ENCODE results near the gene SNORC. TPM values are rescaled to one million over a fixed set of nuclear protein-coding genes. Genes with fewer than 3 reads are reported as not detected.
A peak's percentile ranks its signal among the peaks of the same experiment; 100 is the strongest.

SNORC gene
- total RNA-seq, 3 donors from 2014 or later (not counting 1 experiment from before 2014, with no cell fraction given) = 0.47 to 1.0 (median 0.98) TPM

DNA sequence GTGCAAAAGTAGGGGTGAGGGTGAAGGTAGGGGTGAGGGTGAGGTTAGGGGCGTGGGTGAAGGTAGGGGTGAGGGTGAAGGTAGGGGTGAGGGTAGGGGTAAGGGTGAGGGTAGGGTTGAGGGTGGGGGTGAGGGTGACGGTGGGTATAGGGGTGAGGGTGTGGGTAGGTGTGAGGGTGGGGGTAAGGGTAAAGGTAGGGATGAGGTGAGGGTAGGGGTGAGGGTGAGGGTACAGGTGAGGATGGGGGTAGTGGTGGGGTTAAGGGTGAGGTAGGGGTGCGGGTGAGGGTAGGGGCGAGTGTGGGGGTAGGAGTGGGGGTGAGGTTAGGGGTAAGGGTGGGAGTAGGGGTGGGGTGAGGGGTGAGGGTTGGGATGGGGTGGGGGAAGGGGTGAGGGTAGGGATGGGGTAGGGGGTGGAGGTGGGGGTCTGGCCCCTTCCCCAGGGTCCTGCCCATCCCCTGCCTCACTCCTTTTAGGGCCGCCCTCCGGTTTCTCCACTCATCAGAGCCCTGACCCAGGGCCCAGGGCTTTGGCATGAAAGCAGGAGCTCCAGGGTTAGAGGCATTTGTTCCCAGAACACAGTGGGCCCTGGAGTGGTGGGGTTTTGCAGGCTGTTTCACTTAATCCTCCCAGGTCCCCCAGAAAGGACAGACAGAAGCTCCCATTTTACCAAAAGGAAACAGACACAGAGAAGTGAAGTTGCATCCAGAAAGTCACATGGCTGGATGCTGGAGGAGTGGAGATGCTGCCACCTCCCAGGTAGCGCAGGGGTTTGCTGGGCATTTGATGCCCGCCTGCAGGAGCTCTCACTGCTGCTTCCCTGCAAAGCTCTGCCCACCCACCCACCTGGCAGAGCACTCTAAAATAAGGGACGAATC is 26.9 kb downstream of the SNORC start:
- intact Hi-C loops (cut with micrococcal nuclease) = no loop called here
- ATAC-seq (no peak), DNase-seq (no peak)
- peaks cover 0 to 2% of the 10 kb centered on the region in 2 donors for H3K27me3 Mint-ChIP-seq (ENCODE audit: low read depth in 2 of 2)
- 86% methylated on average over 5 of the region's 9 CpGs for WGBS (ENCODE audit: insufficient coverage)
- no peak overlapping the region for H3K27ac Mint-ChIP-seq
- TF ChIP-seq, protein P1, sequence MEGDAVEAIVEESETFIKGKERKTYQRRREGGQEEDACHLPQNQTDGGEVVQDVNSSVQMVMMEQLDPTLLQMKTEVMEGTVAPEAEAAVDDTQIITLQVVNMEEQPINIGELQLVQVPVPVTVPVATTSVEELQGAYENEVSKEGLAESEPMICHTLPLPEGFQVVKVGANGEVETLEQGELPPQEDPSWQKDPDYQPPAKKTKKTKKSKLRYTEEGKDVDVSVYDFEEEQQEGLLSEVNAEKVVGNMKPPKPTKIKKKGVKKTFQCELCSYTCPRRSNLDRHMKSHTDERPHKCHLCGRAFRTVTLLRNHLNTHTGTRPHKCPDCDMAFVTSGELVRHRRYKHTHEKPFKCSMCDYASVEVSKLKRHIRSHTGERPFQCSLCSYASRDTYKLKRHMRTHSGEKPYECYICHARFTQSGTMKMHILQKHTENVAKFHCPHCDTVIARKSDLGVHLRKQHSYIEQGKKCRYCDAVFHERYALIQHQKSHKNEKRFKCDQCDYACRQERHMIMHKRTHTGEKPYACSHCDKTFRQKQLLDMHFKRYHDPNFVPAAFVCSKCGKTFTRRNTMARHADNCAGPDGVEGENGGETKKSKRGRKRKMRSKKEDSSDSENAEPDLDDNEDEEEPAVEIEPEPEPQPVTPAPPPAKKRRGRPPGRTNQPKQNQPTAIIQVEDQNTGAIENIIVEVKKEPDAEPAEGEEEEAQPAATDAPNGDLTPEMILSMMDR (IDR thresholded peaks at IDR 0.05) = no peak
- no peaks in the 10 kb centered on the region for H3K36me3 Mint-ChIP-seq
- no peaks in the 10 kb centered on the region for H3K9me3 Mint-ChIP-seq
- H3K4me1 Mint-ChIP-seq = no peaks in the 10 kb centered on the region
- Histone ChIP-seq H3K9me3 (ENCODE audit: control insufficient read depth, insufficient read depth, low read length) (no peaks in the 10 kb centered on the region), H3K27me3 (ENCODE audit: control insufficient read depth, insufficient read depth, low read length) (no peaks in the 10 kb centered on the region), H3K4me1 (ENCODE audit: control insufficient read depth, insufficient read depth, low read length) (no peaks in the 10 kb centered on the region), H3K27ac (ENCODE audit: low read length) (no peak overlapping the region), H3K36me3 (ENCODE audit: control insufficient read depth, insufficient read depth, low read length) (no peaks in the 10 kb centered on the region), H3K4me3 (ENCODE audit: low read length) (no peak overlapping the region)
- no peak overlapping the region for H3K4me3 Mint-ChIP-seq

- H3K4me3 Mint-ChIP-seq = no peak overlapping the region
- Histone ChIP-seq H3K27ac (ENCODE audit: low read length) (no peak overlapping the region), H3K9me3 (ENCODE audit: control insufficient read depth, insufficient read depth, low read length) (no peaks in the 10 kb centered on the region), H3K4me3 (ENCODE audit: low read length) (no peak overlapping the region), H3K36me3 (ENCODE audit: control insufficient read depth, insufficient read depth, low read length) (no peaks in the 10 kb centered on the region), H3K4me1 (ENCODE audit: control insufficient read depth, insufficient read depth, low read length) (no peaks in the 10 kb centered on the region), H3K27me3 (ENCODE audit: control insufficient read depth, insufficient read depth, low read length) (no peaks in the 10 kb centered on the region)
- no peaks in the 10 kb centered on the region for H3K36me3 Mint-ChIP-seq
- intact Hi-C loops (cut with micrococcal nuclease) = no loop called here
- TF ChIP-seq, protein P1 (IDR thresholded peaks at IDR 0.05) = no peak
- ATAC-seq = no peak
- no peak for DNase-seq
- H3K4me1 Mint-ChIP-seq = no peaks in the 10 kb centered on the region
- WGBS (ENCODE audit: insufficient coverage) = 89% methylated on average over 24 of the region's 24 CpGs
- H3K27me3 Mint-ChIP-seq (ENCODE audit: low read depth in 2 of 2) = no peaks in the 10 kb centered on the region
- no peak overlapping the region for H3K27ac Mint-ChIP-seq
- no peaks in the 10 kb centered on the region for H3K9me3 Mint-ChIP-seq
Measured at GRCh38 chr2:232897598-232898408, 27.7 kb downstream of the SNORC start.

- TF ChIP-seq, protein P1 (IDR thresholded peaks at IDR 0.05) = no peak
- Histone ChIP-seq H3K4me3 (ENCODE audit: low read length) (no peak overlapping the region), H3K27me3 (ENCODE audit: control insufficient read depth, insufficient read depth, low read length) (no peaks in the 10 kb centered on the region), H3K36me3 (ENCODE audit: control insufficient read depth, insufficient read depth, low read length) (no peaks in the 10 kb centered on the region), H3K9me3 (ENCODE audit: control insufficient read depth, insufficient read depth, low read length) (no peaks in the 10 kb centered on the region), H3K27ac (ENCODE audit: low read length) (no peak overlapping the region), H3K4me1 (ENCODE audit: control insufficient read depth, insufficient read depth, low read length) (no peaks in the 10 kb centered on the region)
- intact Hi-C loops (cut with micrococcal nuclease) = no loop called here
- 93% methylated on average over 18 of the region's 18 CpGs for WGBS (ENCODE audit: insufficient coverage)
- H3K4me3 Mint-ChIP-seq = no peak overlapping the region
- no peaks in the 10 kb centered on the region for H3K9me3 Mint-ChIP-seq
- no peak overlapping the region for H3K27ac Mint-ChIP-seq
- no peaks in the 10 kb centered on the region for H3K27me3 Mint-ChIP-seq (ENCODE audit: low read depth in 2 of 2)
- DNase-seq (no peak), ATAC-seq (peak in 1 of 3 donors; percentile 1)
- H3K36me3 Mint-ChIP-seq = no peaks in the 10 kb centered on the region
- no peaks in the 10 kb centered on the region for H3K4me1 Mint-ChIP-seq
Measured at GRCh38 chr2:232898592-232899543, 28.8 kb downstream of the SNORC start.

All from natural killer cell (primary cell).